ENCODE measurements around the gene EGLN3. TPM values are rescaled to one million over a fixed set of nuclear protein-coding genes. Genes with fewer than 3 reads are reported as not detected.

EGLN3 gene
- total RNA-seq, 1 experiment from 2014 or later = 9.5 TPM

- CTCF ChIA-PET = no interaction called here
- no peak overlapping the region for H3K4me3 ChIP-seq (ENCODE audit: low read depth, low read length)
These were observed 48.5 kb downstream of the EGLN3 start for GRCh38 chr14:33902363-33902762.

GRCh38 chr14:33901426-33902155 is 49.3 kb downstream of the EGLN3 start:
- intact Hi-C loops (cut with micrococcal nuclease; ENCODE audit: unreplicated experiment) = no loop called here
- Mint-ChIP-seq H3K4me3 (ENCODE audit: unreplicated experiment) (no peak overlapping the region), H3K27me3 (ENCODE audit: insufficient read depth, unreplicated experiment) (no peaks in the 10 kb centered on the region), H3K36me3 (ENCODE audit: insufficient read depth, unreplicated experiment) (no peaks in the 10 kb centered on the region), H3K27ac (ENCODE audit: unreplicated experiment) (no peak overlapping the region), H3K4me1 (ENCODE audit: low read depth, unreplicated experiment) (peaks cover 6% of the 10 kb centered on the region), H3K9me3 (ENCODE audit: unreplicated experiment) (no peaks in the 10 kb centered on the region)
- no peak for TF ChIP-seq CTCF (IDR thresholded peaks at IDR 0.05; ENCODE audit: insufficient read depth in 1 of 2, low read depth in 1 of 2, low read length in 1 of 2, severe bottlenecking in 1 of 2, unreplicated experiment in 1 of 2)
- no peak for DNase-seq
- CTCF ChIA-PET = no interaction called here
- POLR2A ChIA-PET = no interaction called here
- BruUV-seq (replicated peaks) = no TSS peak
- Histone ChIP-seq H3K36me3 (ENCODE audit: control insufficient read depth, insufficient read depth, low read length) (no peaks in the 10 kb centered on the region), H3K4me3 (ENCODE audit: low read depth, low read length) (no peak overlapping the region), H3K9me3 (no peaks in the 10 kb centered on the region), H3K4me1 (0 out of 2 replicates have a peak, but pooled peaks cover 4% of the 10 kb centered on the region), H3K27me3 (replicated peaks; ENCODE audit: control insufficient read depth, insufficient read depth, low read length) (no peaks in the 10 kb centered on the region)

More at GRCh38 chr14:33902363-33902762, 48.5 kb downstream of the EGLN3 start:
- no peaks in the 10 kb centered on the region for H3K36me3 ChIP-seq (ENCODE audit: control insufficient read depth, insufficient read depth, low read length)
- POLR2A ChIA-PET = no interaction called here
- Mint-ChIP-seq H3K27me3 (ENCODE audit: insufficient read depth, unreplicated experiment) (no peaks in the 10 kb centered on the region), H3K36me3 (ENCODE audit: insufficient read depth, unreplicated experiment) (no peaks in the 10 kb centered on the region), H3K27ac (ENCODE audit: unreplicated experiment) (no peak overlapping the region), H3K4me1 (ENCODE audit: low read depth, unreplicated experiment) (peaks cover 6% of the 10 kb centered on the region), H3K9me3 (ENCODE audit: unreplicated experiment) (no peaks in the 10 kb centered on the region), H3K4me3 (ENCODE audit: unreplicated experiment) (no peak overlapping the region)
- H3K27me3 ChIP-seq (replicated peaks; ENCODE audit: control insufficient read depth, insufficient read depth, low read length) = no peaks in the 10 kb centered on the region
- H3K4me1 ChIP-seq = 0 out of 2 replicates have a peak, but pooled peaks cover 4% of the 10 kb centered on the region
- BruUV-seq (replicated peaks) = no TSS peak
- DNase-seq = no peak
- no peak for TF ChIP-seq CTCF (IDR thresholded peaks at IDR 0.05; ENCODE audit: insufficient read depth in 1 of 2, low read depth in 1 of 2, low read length in 1 of 2, severe bottlenecking in 1 of 2, unreplicated experiment in 1 of 2)
- no peaks in the 10 kb centered on the region for H3K9me3 ChIP-seq
- intact Hi-C loops (cut with micrococcal nuclease; ENCODE audit: unreplicated experiment) = no loop called here

- Mint-ChIP-seq H3K27me3 (ENCODE audit: insufficient read depth, unreplicated experiment) (no peaks in the 10 kb centered on the region), H3K27ac (ENCODE audit: unreplicated experiment) (no peak overlapping the region), H3K9me3 (ENCODE audit: unreplicated experiment) (no peaks in the 10 kb centered on the region), H3K36me3 (ENCODE audit: insufficient read depth, unreplicated experiment) (no peaks in the 10 kb centered on the region), H3K4me3 (ENCODE audit: unreplicated experiment) (no peak overlapping the region), H3K4me1 (ENCODE audit: low read depth, unreplicated experiment) (peaks cover 6% of the 10 kb centered on the region)
- intact Hi-C loops (cut with micrococcal nuclease; ENCODE audit: unreplicated experiment) = no loop called here
- ChIA-PET CTCF (no interaction called here), POLR2A (no interaction called here)
- 0 out of 2 replicates have a peak, but pooled peaks cover 4% of the 10 kb centered on the region for H3K4me1 ChIP-seq
- BruUV-seq (replicated peaks) = no TSS peak
- no peaks in the 10 kb centered on the region for H3K9me3 ChIP-seq
- no peak for DNase-seq
- H3K4me3 ChIP-seq (ENCODE audit: low read depth, low read length) = no peak overlapping the region
- H3K27me3 ChIP-seq (replicated peaks; ENCODE audit: control insufficient read depth, insufficient read depth, low read length) = no peaks in the 10 kb centered on the region
- no peak for TF ChIP-seq CTCF (IDR thresholded peaks at IDR 0.05; ENCODE audit: insufficient read depth in 1 of 2, low read depth in 1 of 2, low read length in 1 of 2, severe bottlenecking in 1 of 2, unreplicated experiment in 1 of 2)
- H3K36me3 ChIP-seq (ENCODE audit: control insufficient read depth, insufficient read depth, low read length) = no peaks in the 10 kb centered on the region
These were observed 50.2 kb downstream of the EGLN3 start for GRCh38 chr14:33900706-33901105.

Measured in Caco-2 (cell line).